ENCODE data around the gene PRKRA.

PRKRA gene

DNA sequence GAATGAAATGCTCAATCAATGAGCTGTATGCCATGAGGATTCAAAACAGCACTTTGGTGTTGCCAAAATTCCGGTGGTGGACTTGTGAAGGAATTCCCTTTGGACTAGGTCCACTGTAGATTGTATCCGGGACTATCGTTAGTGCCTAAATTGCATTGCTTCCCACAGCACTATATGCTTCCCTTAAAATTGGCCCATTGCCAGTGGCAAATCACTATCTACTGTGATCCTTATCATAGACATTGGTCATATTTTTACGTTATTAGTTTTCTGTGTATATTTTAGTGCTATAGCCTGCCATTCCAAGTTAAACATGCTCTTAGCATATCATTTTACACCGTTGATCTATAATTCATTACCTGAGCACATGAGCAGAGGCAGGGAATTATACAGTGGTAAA is 1.9 kb upstream of the PRKRA start:
- Histone ChIP-seq H4K20me1 (ENCODE audit: control insufficient read depth, insufficient read depth, low read depth, low read length) (peaks cover 6% of the 10 kb centered on the region; the same call in 1 of the 2 replicates), H3K79me2 (ENCODE audit: control insufficient read depth, low read length) (peaks cover 26% of the 10 kb centered on the region), H3K4me1 (ENCODE audit: control insufficient read depth, low read length) (peaks cover 29% of the 10 kb centered on the region), H3K4me2 (ENCODE audit: low read length) (no peak overlapping the region), H3F3A (ENCODE audit: control insufficient read depth, insufficient read depth) (no peaks in the 10 kb centered on the region), H3K9me3 (ENCODE audit: control insufficient read depth, insufficient read depth, low read length) (no peaks in the 10 kb centered on the region), H3K4me3 (ENCODE audit: low read length) (no peak overlapping the region), H3K36me3 (ENCODE audit: control insufficient read depth, low read length) (peaks cover 26% of the 10 kb centered on the region), H3K27me3 (ENCODE audit: control insufficient read depth, low read length) (no peaks in the 10 kb centered on the region), H3K9me2 (replicated peaks; ENCODE audit: control insufficient read depth, low read length) (no peaks in the 10 kb centered on the region), H3K27ac (ENCODE audit: low read depth, low read length) (no peak overlapping the region)
- TF ChIP-seq, protein P1, sequence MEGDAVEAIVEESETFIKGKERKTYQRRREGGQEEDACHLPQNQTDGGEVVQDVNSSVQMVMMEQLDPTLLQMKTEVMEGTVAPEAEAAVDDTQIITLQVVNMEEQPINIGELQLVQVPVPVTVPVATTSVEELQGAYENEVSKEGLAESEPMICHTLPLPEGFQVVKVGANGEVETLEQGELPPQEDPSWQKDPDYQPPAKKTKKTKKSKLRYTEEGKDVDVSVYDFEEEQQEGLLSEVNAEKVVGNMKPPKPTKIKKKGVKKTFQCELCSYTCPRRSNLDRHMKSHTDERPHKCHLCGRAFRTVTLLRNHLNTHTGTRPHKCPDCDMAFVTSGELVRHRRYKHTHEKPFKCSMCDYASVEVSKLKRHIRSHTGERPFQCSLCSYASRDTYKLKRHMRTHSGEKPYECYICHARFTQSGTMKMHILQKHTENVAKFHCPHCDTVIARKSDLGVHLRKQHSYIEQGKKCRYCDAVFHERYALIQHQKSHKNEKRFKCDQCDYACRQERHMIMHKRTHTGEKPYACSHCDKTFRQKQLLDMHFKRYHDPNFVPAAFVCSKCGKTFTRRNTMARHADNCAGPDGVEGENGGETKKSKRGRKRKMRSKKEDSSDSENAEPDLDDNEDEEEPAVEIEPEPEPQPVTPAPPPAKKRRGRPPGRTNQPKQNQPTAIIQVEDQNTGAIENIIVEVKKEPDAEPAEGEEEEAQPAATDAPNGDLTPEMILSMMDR (IDR thresholded peaks at IDR 0.05; ENCODE audit: low read depth, low read length, poor library complexity, severe bottlenecking): no peak
- TF ChIP-seq EZH2phosphoT487 (IDR thresholded peaks at IDR 0.05; ENCODE audit: borderline replicate concordance, low read length): no peak

DNA sequence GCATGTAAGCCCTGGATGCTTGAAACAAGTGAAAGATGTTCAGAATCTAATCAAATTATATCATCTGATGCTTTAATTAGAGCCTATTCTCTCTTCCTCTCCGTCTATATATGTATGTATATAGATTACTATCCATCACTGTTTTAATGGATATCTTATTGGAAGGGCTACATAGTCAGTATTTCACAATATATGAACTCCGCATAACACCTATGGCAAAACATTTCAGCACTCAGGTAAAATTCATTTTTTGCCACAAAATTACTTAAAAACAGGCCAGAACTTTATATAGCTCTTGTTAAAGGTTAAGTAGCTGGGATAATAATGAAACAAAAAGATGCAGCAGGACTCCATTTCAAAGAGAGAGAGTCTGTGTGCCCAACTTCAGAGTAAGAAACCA is 1.4 kb upstream of the PRKRA start:
- Histone ChIP-seq H3K27me3 (ENCODE audit: control insufficient read depth, low read length) (no peaks in the 10 kb centered on the region), H3K79me2 (ENCODE audit: control insufficient read depth, low read length) (peaks cover 29% of the 10 kb centered on the region), H4K20me1 (ENCODE audit: control insufficient read depth, insufficient read depth, low read depth, low read length) (peaks cover 6% of the 10 kb centered on the region; the same call in 1 of the 2 replicates), H3K36me3 (ENCODE audit: control insufficient read depth, low read length) (peaks cover 29% of the 10 kb centered on the region), H3K9me3 (ENCODE audit: control insufficient read depth, insufficient read depth, low read length) (no peaks in the 10 kb centered on the region), H3K27ac (ENCODE audit: low read depth, low read length) (no peak overlapping the region), H3K4me1 (ENCODE audit: control insufficient read depth, low read length) (peaks cover 29% of the 10 kb centered on the region), H3K4me3 (ENCODE audit: low read length) (peak overlapping the region; percentile 93), H3K9me2 (replicated peaks; ENCODE audit: control insufficient read depth, low read length) (no peaks in the 10 kb centered on the region), H3K4me2 (ENCODE audit: low read length) (peak overlapping the region; percentile 79), H3F3A (ENCODE audit: control insufficient read depth, insufficient read depth) (0 out of 2 replicates have a peak, but pooled peaks cover 2% of the 10 kb centered on the region)
- TF ChIP-seq EZH2phosphoT487 (IDR thresholded peaks at IDR 0.05; ENCODE audit: borderline replicate concordance, low read length): no peak
- TF ChIP-seq, protein P1 (IDR thresholded peaks at IDR 0.05; ENCODE audit: low read depth, low read length, poor library complexity, severe bottlenecking): no peak

DNA sequence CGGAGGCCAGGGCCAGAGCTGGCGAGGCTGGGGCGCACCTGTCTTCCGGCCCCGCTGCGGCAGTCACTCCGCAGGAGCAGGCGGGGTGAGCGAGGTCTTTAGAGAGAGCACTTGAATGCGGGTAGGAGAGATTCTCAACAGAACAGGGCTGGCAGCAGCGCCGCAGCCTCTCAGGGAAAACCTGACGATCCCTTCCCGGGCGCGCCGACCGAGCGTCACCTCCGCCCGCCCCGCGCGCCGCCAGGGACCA is 526 bp downstream of the PRKRA start:
- no peaks in the 10 kb centered on the region for H3K27me3 ChIP-seq (ENCODE audit: control insufficient read depth, low read length)
- TF ChIP-seq EZH2phosphoT487 (IDR thresholded peaks at IDR 0.05; ENCODE audit: borderline replicate concordance, low read length): no peak
- TF ChIP-seq, protein P1 (IDR thresholded peaks at IDR 0.05; ENCODE audit: low read depth, low read length, poor library complexity, severe bottlenecking): no peak
- H3K9me3 ChIP-seq (ENCODE audit: control insufficient read depth, insufficient read depth, low read length): no peaks in the 10 kb centered on the region
- peak overlapping the region; percentile 79 for H3K27ac ChIP-seq (ENCODE audit: low read depth, low read length)
- H3K9me2 ChIP-seq (replicated peaks; ENCODE audit: control insufficient read depth, low read length): no peaks in the 10 kb centered on the region
- H3K4me2 ChIP-seq (ENCODE audit: low read length): peak overlapping the region; percentile 79
- peaks cover 29% of the 10 kb centered on the region for H3K4me1 ChIP-seq (ENCODE audit: control insufficient read depth, low read length)
- peaks cover 6% of the 10 kb centered on the region; the same call in 1 of the 2 replicates for H4K20me1 ChIP-seq (ENCODE audit: control insufficient read depth, insufficient read depth, low read depth, low read length)
- peak overlapping the region; percentile 93 for H3K4me3 ChIP-seq (ENCODE audit: low read length)
- 0 out of 2 replicates have a peak, but pooled peaks cover 4% of the 10 kb centered on the region for H3F3A ChIP-seq (ENCODE audit: control insufficient read depth, insufficient read depth)
- H3K79me2 ChIP-seq (ENCODE audit: control insufficient read depth, low read length): peaks cover 34% of the 10 kb centered on the region
- H3K36me3 ChIP-seq (ENCODE audit: control insufficient read depth, low read length): peaks cover 42% of the 10 kb centered on the region
